Nephron progenitor cell (in vitro differentiated cells): Measurements from ENCODE around the gene TLR9.

ENCODE experiments used
- DNase-seq: peaks from one replicate; pipeline ENCODE4 v3.0.0; 2021
- H3K27ac Mint-ChIP-seq: 2 replicates; pipeline ENCODE4 v1.8.0; 2021; ENCODE audit warnings: mild to moderate bottlenecking, moderate library complexity, mixed read lengths
- H3K27me3 Mint-ChIP-seq: 2 replicates; pipeline ENCODE4 v1.8.0; 2021; ENCODE audit warnings: mild to moderate bottlenecking, low read depth, mixed read lengths; ENCODE audit not compliant: poor library complexity
- H3K36me3 Mint-ChIP-seq: 2 replicates; pipeline ENCODE4 v1.8.0; 2021; ENCODE audit warnings: low read depth, mixed read lengths
- H3K4me1 Mint-ChIP-seq: 2 replicates; pipeline ENCODE4 v1.8.0; 2021; ENCODE audit warnings: mixed read lengths
- H3K4me3 Mint-ChIP-seq: 2 replicates; pipeline ENCODE4 v1.8.0; 2021; ENCODE audit warnings: mild to moderate bottlenecking, moderate library complexity, mixed read lengths
- H3K9me3 Mint-ChIP-seq: 2 replicates; pipeline ENCODE4 v1.8.0; 2021; ENCODE audit warnings: mild to moderate bottlenecking, moderate library complexity, mixed read lengths
- CTCF ChIP-seq: fragments of 200-600 bp; sonication (generic); IDR thresholded peaks from 2 replicates; pipeline ENCODE4 v1.5.0; 2021; ENCODE audit warnings: antibody characterized with exemption

The TLR9 gene

GRCh38 chr3:52171514-52172261 is 53.8 kb downstream of the TLR9 start:
- Mint-ChIP-seq H3K27me3 (peaks cover 6% of the 10 kb centered on the region), H3K27ac (peak overlapping the region; percentile 0), H3K36me3 (no peaks in the 10 kb centered on the region), H3K4me3 (no peak overlapping the region), H3K9me3 (no peaks in the 10 kb centered on the region), H3K4me1 (peaks cover 6% of the 10 kb centered on the region)
- no peak for DNase-seq
- no peak for TF ChIP-seq CTCF
